Body of pancreas (tissue), 4 donors: ENCODE results near the gene WNT9A.
"Not testable (repeated sequence)": the region's sequence is repeated elsewhere in the genome, so short reads cannot be mapped to it uniquely, and the experiment has no call there.

Source experiments
- CTCF ChIP-seq, 7 experiments: fragments of 450-650 bp in 4 of 7; fragments of 200-600 bp in 3 of 7; sonication (generic) in 3 of 7; IDR thresholded peaks; one replicate each; pipeline ENCODE4 v1.5.1; 2016 to 2019; ENCODE audit warnings: antibody characterized with exemption in 7 of 7
- POLR2A ChIP-seq, 3 donors: fragments of 450-650 bp; IDR thresholded peaks; one replicate each; pipeline ENCODE4 v1.6.1; 2016; ENCODE audit warnings: antibody characterized with exemption in 3 of 3, mild to moderate bottlenecking in 2 of 3

GRCh38 chr1:227966733-227967132, 19.0 kb upstream of the WNT9A start:
- not testable (repeated sequence) for TF ChIP-seq CTCF, POLR2A (IDR thresholded peaks at IDR 0.05)
